C4-2B (cell line): ENCODE data around the gene SKIC2.

Source experiments
- H3K27ac ChIP-seq: fragments of 450-650 bp; 2 replicates; pipeline ENCODE4 v1.5.1; 2017
- ZFX ChIP-seq: fragments of 450-650 bp; IDR thresholded peaks from 2 replicates; pipeline ENCODE4 v1.6.1; 2017
- TF ChIP-seq, protein P1 (sequence below): fragments of 450-650 bp; conservative IDR thresholded peaks from 2 replicates; pipeline ENCODE4 v1.5.1; 2017; ENCODE audit warnings: mild to moderate bottlenecking

SKIC2 gene

DNA sequence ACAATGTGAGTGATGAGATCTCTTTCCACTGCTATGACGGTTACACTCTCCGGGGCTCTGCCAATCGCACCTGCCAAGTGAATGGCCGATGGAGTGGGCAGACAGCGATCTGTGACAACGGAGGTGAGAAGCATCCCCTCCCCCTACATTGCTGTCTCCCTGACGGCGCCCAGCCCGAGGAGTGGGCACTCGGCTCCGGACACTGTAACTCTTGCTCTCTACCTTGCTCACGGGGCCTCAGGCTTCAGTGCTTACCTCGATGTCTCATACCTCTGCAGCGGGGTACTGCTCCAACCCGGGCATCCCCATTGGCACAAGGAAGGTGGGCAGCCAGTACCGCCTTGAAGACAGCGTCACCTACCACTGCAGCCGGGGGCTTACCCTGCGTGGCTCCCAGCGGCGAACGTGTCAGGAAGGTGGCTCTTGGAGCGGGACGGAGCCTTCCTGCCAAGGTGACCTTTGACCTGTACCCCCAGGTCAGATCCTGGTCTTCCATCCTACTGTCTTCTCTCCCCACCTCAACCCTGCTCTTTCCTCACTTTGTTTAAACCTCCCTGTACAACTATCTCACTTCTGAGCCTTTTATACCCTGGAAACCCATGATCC is 11.8 kb upstream of the SKIC2 start:
- TF ChIP-seq, protein P1, sequence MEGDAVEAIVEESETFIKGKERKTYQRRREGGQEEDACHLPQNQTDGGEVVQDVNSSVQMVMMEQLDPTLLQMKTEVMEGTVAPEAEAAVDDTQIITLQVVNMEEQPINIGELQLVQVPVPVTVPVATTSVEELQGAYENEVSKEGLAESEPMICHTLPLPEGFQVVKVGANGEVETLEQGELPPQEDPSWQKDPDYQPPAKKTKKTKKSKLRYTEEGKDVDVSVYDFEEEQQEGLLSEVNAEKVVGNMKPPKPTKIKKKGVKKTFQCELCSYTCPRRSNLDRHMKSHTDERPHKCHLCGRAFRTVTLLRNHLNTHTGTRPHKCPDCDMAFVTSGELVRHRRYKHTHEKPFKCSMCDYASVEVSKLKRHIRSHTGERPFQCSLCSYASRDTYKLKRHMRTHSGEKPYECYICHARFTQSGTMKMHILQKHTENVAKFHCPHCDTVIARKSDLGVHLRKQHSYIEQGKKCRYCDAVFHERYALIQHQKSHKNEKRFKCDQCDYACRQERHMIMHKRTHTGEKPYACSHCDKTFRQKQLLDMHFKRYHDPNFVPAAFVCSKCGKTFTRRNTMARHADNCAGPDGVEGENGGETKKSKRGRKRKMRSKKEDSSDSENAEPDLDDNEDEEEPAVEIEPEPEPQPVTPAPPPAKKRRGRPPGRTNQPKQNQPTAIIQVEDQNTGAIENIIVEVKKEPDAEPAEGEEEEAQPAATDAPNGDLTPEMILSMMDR, result no peak
- no peak for TF ChIP-seq ZFX

DNA sequence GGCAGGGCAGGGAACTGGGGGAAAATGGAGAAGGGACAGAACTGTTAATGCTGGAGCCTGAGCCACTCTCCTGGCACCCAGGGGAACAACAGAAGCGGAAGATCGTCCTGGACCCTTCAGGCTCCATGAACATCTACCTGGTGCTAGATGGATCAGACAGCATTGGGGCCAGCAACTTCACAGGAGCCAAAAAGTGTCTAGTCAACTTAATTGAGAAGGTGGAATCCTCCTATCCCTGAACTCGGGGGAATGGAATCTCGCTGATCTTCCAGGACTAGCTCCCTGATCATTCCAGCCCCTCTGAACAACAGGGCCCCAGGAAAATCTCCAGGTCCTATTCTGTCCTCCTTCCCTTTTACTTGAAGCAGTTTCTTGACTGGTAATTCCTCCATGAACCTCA is 11.1 kb upstream of the SKIC2 start:
- no peak overlapping the region for H3K27ac ChIP-seq
- TF ChIP-seq, protein P1, result no peak

More for the DNA sequence above, 11.8 kb upstream of the SKIC2 start:
- no peak overlapping the region for H3K27ac ChIP-seq

DNA sequence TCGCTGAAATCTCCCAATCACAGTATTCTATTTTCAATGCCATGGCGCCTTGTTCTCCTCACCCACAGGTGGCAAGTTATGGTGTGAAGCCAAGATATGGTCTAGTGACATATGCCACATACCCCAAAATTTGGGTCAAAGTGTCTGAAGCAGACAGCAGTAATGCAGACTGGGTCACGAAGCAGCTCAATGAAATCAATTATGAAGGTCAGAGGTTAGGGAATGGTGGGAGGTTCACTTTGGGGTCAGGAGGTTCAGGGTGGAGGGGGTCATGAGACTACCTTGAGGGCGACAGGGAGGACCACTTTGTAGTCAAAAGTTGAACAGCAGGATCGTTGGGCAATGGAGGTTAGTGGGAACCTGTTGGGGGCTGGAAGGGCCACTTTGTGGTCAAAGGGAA is 10.7 kb upstream of the SKIC2 start:
- TF ChIP-seq, protein P1, result no peak
- no peak for TF ChIP-seq ZFX
- H3K27ac ChIP-seq, result no peak overlapping the region

DNA sequence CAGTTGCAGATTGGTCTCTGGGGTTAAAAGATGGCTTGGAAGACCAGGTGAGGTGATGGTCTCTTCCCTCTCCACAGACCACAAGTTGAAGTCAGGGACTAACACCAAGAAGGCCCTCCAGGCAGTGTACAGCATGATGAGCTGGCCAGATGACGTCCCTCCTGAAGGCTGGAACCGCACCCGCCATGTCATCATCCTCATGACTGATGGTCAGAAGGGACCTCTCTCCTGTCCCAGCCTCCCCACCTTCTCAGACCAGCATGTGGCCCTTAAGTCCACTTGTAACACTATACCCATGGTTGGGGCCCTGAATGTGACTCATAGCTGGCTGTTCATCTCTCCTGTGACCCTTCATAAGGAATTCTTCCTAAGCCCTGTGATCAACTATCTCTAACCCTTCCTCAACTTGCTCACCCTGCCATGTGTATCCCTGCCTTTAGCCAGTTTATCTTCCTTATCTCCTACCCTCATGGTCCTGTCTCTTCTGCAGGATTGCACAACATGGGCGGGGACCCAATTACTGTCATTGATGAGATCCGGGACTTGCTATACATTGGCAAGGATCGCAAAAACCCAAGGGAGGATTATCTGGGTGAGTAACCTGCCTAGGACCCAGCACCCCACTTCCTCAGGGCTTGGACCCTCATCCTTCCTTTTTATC is 10.1 kb upstream of the SKIC2 start:
- TF ChIP-seq, protein P1, result no peak
- no peak for TF ChIP-seq ZFX
- H3K27ac ChIP-seq, result no peak overlapping the region

DNA sequence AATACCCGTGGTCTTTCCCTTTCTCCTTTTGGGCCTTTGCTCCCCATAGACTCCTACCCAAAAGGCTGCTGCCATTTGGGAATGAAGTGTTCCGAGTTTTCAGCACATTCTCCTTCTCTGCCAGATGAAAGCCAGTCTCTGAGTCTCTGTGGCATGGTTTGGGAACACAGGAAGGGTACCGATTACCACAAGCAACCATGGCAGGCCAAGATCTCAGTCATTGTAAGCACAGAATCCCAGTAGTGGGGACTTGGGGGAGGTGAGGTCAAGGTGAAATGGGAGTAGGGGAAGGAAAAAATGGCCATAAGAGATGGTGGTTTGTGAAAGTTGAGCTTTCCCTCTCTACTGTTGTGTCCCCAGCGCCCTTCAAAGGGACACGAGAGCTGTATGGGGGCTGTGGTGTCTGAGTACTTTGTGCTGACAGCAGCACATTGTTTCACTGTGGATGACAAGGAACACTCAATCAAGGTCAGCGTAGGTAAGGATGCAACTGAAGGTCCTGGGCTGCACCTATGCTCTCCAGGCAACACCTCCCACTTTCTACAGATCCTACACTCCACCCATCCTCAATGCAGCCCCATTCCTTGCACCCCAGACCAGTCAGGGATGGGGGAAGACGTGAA is 8.9 kb upstream of the SKIC2 start:
- TF ChIP-seq, protein P1, result no peak
- no peak for TF ChIP-seq ZFX
- H3K27ac ChIP-seq, result no peak overlapping the region

DNA sequence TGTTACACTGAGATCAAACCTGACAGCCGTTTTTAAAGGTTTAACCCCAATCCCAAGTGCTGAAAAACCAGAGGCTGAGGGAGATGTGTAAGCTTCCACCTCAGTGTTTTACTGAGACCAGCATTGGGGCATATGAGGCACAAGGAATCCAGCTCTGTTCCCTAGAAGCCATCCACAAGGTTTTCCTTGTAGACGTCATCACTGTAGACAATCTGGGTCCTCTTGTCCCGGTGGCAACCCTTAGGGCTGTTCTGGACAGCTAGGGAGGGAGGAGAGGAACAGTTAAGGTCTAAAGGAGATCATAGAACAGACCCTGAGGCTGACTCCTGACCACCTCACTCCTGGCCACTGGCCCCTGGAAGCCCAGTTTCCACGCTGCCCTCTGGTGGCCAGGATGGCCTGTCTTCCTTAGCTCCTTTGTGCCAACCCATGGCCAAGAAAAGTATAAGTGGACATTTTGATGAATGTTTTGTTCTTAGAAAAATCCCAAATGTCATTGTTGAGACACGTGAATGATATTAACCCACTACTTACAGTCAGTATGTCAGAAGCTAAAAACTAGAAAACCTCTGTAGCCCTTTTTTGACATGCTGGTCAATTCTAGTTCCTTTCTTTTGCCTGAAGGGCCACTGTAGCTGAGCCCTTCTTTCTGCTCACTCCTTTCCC is 6.7 kb upstream of the SKIC2 start:
- no peak overlapping the region for H3K27ac ChIP-seq

More for the DNA sequence above, 6.7 kb upstream of the SKIC2 start:
- TF ChIP-seq ZFX, result no peak
- TF ChIP-seq, protein P1, result peak; percentile 88
